Adrenal gland (tissue), 12 donors: ENCODE data around the gene CNFN. TPM values are rescaled to one million over a fixed set of nuclear protein-coding genes. Genes with fewer than 3 reads are reported as not detected.

ENCODE experiments used
- DNase-seq, 7 donors: peaks; one replicate each; pipeline ENCODE4 v3.0.0-alpha.2; 2019 to 2020
- H3K27ac ChIP-seq, 5 donors: fragments of 200-600 bp; sonication (generic) in 4 of 5; 1 replicate in 3 of 5; 2 replicates in 2 of 5; pipeline versions ENCODE4 v1.5.1 to v1.8.0; 2016 to 2020; ENCODE audit warnings: mild to moderate bottlenecking in 1 of 5
- H3K27me3 ChIP-seq: fragments of 200-600 bp; 2 replicates; pipeline ENCODE4 v1.8.0; 2021
- H3K36me3 ChIP-seq, 2 donors: fragments of 200-600 bp; replicated peaks in 1 of 2; 1 replicate in 1 of 2; 2 replicates in 1 of 2; pipeline versions ENCODE4 v1.5.1 to v1.8.0; 2018 to 2022
- H3K4me1 ChIP-seq, 2 donors: fragments of 200-600 bp; replicated peaks in 1 of 2; 1 replicate in 1 of 2; 2 replicates in 1 of 2; pipeline versions ENCODE4 v1.5.1 to v1.8.0; 2018 to 2021
- H3K4me3 ChIP-seq, 4 donors: fragments of 200-600 bp; sonication (generic) in 3 of 4; one replicate each; pipeline ENCODE4 v1.5.1; 2016 to 2018
- H3K9me3 ChIP-seq, 3 donors: fragments of 200-600 bp; sonication (generic) in 1 of 3; replicated peaks in 1 of 3; 1 replicate in 2 of 3; 2 replicates in 1 of 3; pipeline versions ENCODE4 v1.5.1 to v1.8.0; 2016 to 2021
- CTCF ChIP-seq, 6 experiments: fragments of 450-650 bp in 4 of 6; fragments of 200-600 bp in 2 of 6; sonication (generic) in 1 of 6; IDR thresholded peaks; 1 replicate in 5 of 6; 2 replicates in 1 of 6; pipeline versions ENCODE4 v1.5.1 to v1.8.0; 2016 to 2021; ENCODE audit warnings: antibody characterized with exemption in 6 of 6, mild to moderate bottlenecking in 2 of 6, moderate library complexity in 1 of 6
- POLR2A ChIP-seq, 2 donors: fragments of 450-650 bp; IDR thresholded peaks; one replicate each; pipeline ENCODE4 v1.6.1; 2017; ENCODE audit warnings: antibody characterized with exemption in 2 of 2, mild to moderate bottlenecking in 2 of 2, moderate library complexity in 1 of 2
- WGBS, 4 donors: extraction: QIAGEN DNeasy Blood & Tissue Kit in 2 of 4; methylation state at CpG; one replicate each; pipeline versions ENCODE4 v1.1.5 to v1.1.7; 2013 to 2017; 5-methylcytosine and 5-hydroxymethylcytosine counted together
- intact Hi-C, 2 donors: fragments of 100-400 bp; cut with DNase I; formaldehyde crosslinking; loops; one replicate each; pipeline versions ENCODE4 v1.14.1 to v1.15.0; 2022 to 2023
- polyA plus RNA-seq, 3 donors: library from polyadenylated mRNA; stranded (reverse); fragments of 200-250 nt in 2 of 3; fragments of 350-450 nt in 1 of 3; fragmentation: Illumina TruSeq in 1 of 3; extraction: RNeasy Lipid Tissue Mini Kit (QIAGEN cat#74804) in 1 of 3; gene quantifications; one replicate each; pipeline ENCODE4 v1.2.3, GENCODE V29; 2013 to 2014
- total RNA-seq, 9 donors: library from RNA; depleted of rRNA in 4 of 9; stranded (reverse); fragments of >200 nt in 4 of 9; fragments of 120-200 nt in 1 of 9; fragmentation: NEBNext Ultra II Directional in 1 of 9; extraction: Animal tissue kit (Norgen Biotek cat#: 25700) in 1 of 9; gene quantifications; one replicate each; pipeline versions ENCODE4 v1.1.0 to v1.2.4, GENCODE V29; 2013 to 2023
- donor health status: healthy with polysubstance abuse.
- donor health status: Bipolar disorder and iron deficiency.
- donor health status: DM: yes; HTN: yes; CAD: no.
- donor health status: DM: no; HTN: no; CAD: no.
- donor health status: DM: no; HTN: no; CAD: no.
- donor health status: DM: yes; HTN: yes; CAD: no.

The CNFN gene
- total and polyA plus RNA-seq, 12 donors: 0.78 to 20.9 (median 3.5) TPM; not detected in 2

- 87 to 90% (median 90%) methylated on average over 17 of the region's 17 CpGs for WGBS, 4 donors
- H3K36me3 ChIP-seq: no peaks in the 10 kb centered on the region
Measured at GRCh38 chr19:42363614-42364346, 26.3 kb downstream of the CNFN start.

GRCh38 chr19:42362891-42363440, 27.1 kb downstream of the CNFN start:
- H3K27ac ChIP-seq: no peak overlapping the region
- WGBS, 4 donors: 92 to 97% (median 94%) methylated on average over 10 to 13 of the region's 13 CpGs
- no peaks in the 10 kb centered on the region for H3K4me1 ChIP-seq
- H3K9me3 ChIP-seq: no peaks in the 10 kb centered on the region
- H3K27me3 ChIP-seq: no peaks in the 10 kb centered on the region
- H3K4me3 ChIP-seq: no peak overlapping the region
- no peak for TF ChIP-seq CTCF (IDR thresholded peaks at IDR 0.05)
- no peak for TF ChIP-seq POLR2A (IDR thresholded peaks at IDR 0.05)
- peaks cover 0 to 1% of the 10 kb centered on the region in 2 donors for H3K36me3 ChIP-seq
- DNase-seq: no peak
- intact Hi-C loops: no loop called here

More at GRCh38 chr19:42363614-42364346, 26.3 kb downstream of the CNFN start:
- DNase-seq: peak in 1 of 7 donors; percentile 24
- Histone ChIP-seq H3K4me1 (no peaks in the 10 kb centered on the region), H3K9me3 (no peaks in the 10 kb centered on the region), H3K27ac (no peak overlapping the region), H3K27me3 (no peaks in the 10 kb centered on the region), H3K4me3 (no peak overlapping the region)
- intact Hi-C loops: no loop called here
- TF ChIP-seq CTCF (IDR thresholded peaks at IDR 0.05) (no peak), POLR2A (IDR thresholded peaks at IDR 0.05) (no peak)

- DNase-seq: no peak
- H3K27me3 ChIP-seq: no peaks in the 10 kb centered on the region
- WGBS, 4 donors: 94 to 99% (median 96%) methylated on average over 12 to 14 of the region's 14 CpGs
- H3K27ac ChIP-seq: no peak overlapping the region
- TF ChIP-seq CTCF (IDR thresholded peaks at IDR 0.05): no peak
- no peak for TF ChIP-seq POLR2A (IDR thresholded peaks at IDR 0.05)
- no peaks in the 10 kb centered on the region for H3K4me1 ChIP-seq
- no peak overlapping the region for H3K4me3 ChIP-seq
- no peaks in the 10 kb centered on the region for H3K9me3 ChIP-seq
- H3K36me3 ChIP-seq: peaks cover 0 to 8% of the 10 kb centered on the region in 2 donors
- intact Hi-C loops: no loop called here
Measured at GRCh38 chr19:42362342-42362741, 27.8 kb downstream of the CNFN start.

DNA sequence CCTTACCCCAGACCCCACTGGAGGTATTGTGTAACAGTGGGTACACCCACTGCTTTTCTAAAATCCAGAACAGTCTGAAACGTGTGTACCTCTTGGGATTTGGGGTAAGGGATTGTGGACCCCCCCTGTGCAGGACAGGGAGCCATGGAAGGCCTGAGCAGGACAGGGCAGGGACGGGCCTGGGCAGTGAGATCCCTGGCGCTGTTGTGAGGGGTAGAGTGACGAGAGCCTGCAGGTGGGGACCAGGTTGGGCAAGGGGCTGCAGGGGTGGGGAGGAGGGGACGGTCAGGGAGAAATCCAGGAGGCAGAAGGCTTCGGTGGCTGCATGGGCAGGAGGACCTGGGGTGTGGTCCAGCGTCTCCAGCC, 28.6 kb downstream of the CNFN start:
- Histone ChIP-seq H3K27me3 (no peaks in the 10 kb centered on the region), H3K9me3 (no peaks in the 10 kb centered on the region), H3K4me1 (no peaks in the 10 kb centered on the region), H3K36me3 (peaks cover 0 to 16% of the 10 kb centered on the region in 2 donors), H3K27ac (no peak overlapping the region), H3K4me3 (no peak overlapping the region)
- intact Hi-C loops: no loop called here
- WGBS, 4 donors: 91 to 95% (median 93%) methylated on average over 7 of the region's 7 CpGs
- no peak for DNase-seq
- TF ChIP-seq CTCF (IDR thresholded peaks at IDR 0.05) (no peak), POLR2A (IDR thresholded peaks at IDR 0.05) (no peak)
